ENCODE measurements around the gene TBC1D22A. TPM values are rescaled to one million over a fixed set of nuclear protein-coding genes. Genes with fewer than 3 reads are reported as not detected.

The TBC1D22A gene
- polyA plus RNA-seq, 1 donor from 2014 or later: 9.3 TPM

GRCh38 chr22:46741974-46742519 is 20.4 kb upstream of the TBC1D22A start:
- H4K20me1 ChIP-seq (ENCODE audit: insufficient read depth): no peaks in the 10 kb centered on the region
- no peaks in the 10 kb centered on the region for H3F3A ChIP-seq (ENCODE audit: insufficient read depth, low read length, poor library complexity, severe bottlenecking)
- no peaks in the 10 kb centered on the region for H3K9me2 ChIP-seq (ENCODE audit: insufficient read depth, low read length)
- H3K27ac ChIP-seq (ENCODE audit: low read length): no peak overlapping the region
- H3K4me3 ChIP-seq (ENCODE audit: low read length): no peak overlapping the region
- H3K27me3 ChIP-seq (ENCODE audit: insufficient read depth, low read depth, low read length): no peaks in the 10 kb centered on the region
- H3K79me2 ChIP-seq (replicated peaks; ENCODE audit: insufficient read depth, low read length): peaks cover 5% of the 10 kb centered on the region
- no peak for TF ChIP-seq CTCF (IDR thresholded peaks at IDR 0.05; ENCODE audit: poor library complexity, severe bottlenecking)
- no peak for TF ChIP-seq EP300 (conservative IDR thresholded peaks at IDR 0.05; ENCODE audit: poor library complexity, severe bottlenecking)
- H2AFZ ChIP-seq (ENCODE audit: low read depth, low read length): no peak overlapping the region
- no peaks in the 10 kb centered on the region for H3K36me3 ChIP-seq (ENCODE audit: insufficient read depth, low read length)
- no peaks in the 10 kb centered on the region for H3K9me3 ChIP-seq (ENCODE audit: low read length)
- H3K4me2 ChIP-seq (ENCODE audit: low read length): no peak overlapping the region
- H3K9ac ChIP-seq (ENCODE audit: low read length): no peak overlapping the region

- no peak overlapping the region for H3K27ac ChIP-seq (ENCODE audit: low read length)
- no peaks in the 10 kb centered on the region for H3K36me3 ChIP-seq (ENCODE audit: insufficient read depth, low read length)
- H3K4me3 ChIP-seq (ENCODE audit: low read length): no peak overlapping the region
- no peaks in the 10 kb centered on the region for H3K79me2 ChIP-seq (replicated peaks; ENCODE audit: insufficient read depth, low read length)
- H3K9me3 ChIP-seq (ENCODE audit: low read length): no peaks in the 10 kb centered on the region
- no peaks in the 10 kb centered on the region for H4K20me1 ChIP-seq (ENCODE audit: insufficient read depth)
- H2AFZ ChIP-seq (ENCODE audit: low read depth, low read length): no peak overlapping the region
- no peak overlapping the region for H3K4me2 ChIP-seq (ENCODE audit: low read length)
- TF ChIP-seq SMC3 (conservative IDR thresholded peaks at IDR 0.05; ENCODE audit: poor library complexity): no peak
- TF ChIP-seq, protein P1, sequence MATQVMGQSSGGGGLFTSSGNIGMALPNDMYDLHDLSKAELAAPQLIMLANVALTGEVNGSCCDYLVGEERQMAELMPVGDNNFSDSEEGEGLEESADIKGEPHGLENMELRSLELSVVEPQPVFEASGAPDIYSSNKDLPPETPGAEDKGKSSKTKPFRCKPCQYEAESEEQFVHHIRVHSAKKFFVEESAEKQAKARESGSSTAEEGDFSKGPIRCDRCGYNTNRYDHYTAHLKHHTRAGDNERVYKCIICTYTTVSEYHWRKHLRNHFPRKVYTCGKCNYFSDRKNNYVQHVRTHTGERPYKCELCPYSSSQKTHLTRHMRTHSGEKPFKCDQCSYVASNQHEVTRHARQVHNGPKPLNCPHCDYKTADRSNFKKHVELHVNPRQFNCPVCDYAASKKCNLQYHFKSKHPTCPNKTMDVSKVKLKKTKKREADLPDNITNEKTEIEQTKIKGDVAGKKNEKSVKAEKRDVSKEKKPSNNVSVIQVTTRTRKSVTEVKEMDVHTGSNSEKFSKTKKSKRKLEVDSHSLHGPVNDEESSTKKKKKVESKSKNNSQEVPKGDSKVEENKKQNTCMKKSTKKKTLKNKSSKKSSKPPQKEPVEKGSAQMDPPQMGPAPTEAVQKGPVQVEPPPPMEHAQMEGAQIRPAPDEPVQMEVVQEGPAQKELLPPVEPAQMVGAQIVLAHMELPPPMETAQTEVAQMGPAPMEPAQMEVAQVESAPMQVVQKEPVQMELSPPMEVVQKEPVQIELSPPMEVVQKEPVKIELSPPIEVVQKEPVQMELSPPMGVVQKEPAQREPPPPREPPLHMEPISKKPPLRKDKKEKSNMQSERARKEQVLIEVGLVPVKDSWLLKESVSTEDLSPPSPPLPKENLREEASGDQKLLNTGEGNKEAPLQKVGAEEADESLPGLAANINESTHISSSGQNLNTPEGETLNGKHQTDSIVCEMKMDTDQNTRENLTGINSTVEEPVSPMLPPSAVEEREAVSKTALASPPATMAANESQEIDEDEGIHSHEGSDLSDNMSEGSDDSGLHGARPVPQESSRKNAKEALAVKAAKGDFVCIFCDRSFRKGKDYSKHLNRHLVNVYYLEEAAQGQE (IDR thresholded peaks at IDR 0.05; ENCODE audit: borderline replicate concordance): no peak
- no peak for TF ChIP-seq EP300 (conservative IDR thresholded peaks at IDR 0.05; ENCODE audit: poor library complexity, severe bottlenecking)
- TF ChIP-seq MXI1 (conservative IDR thresholded peaks at IDR 0.05; ENCODE audit: poor library complexity, severe bottlenecking): no peak
- TF ChIP-seq POLR2AphosphoS5 (IDR thresholded peaks at IDR 0.05): no peak
- TF ChIP-seq TAF1 (IDR thresholded peaks at IDR 0.05; ENCODE audit: low read depth): no peak
- no peak for TF ChIP-seq CTCF (IDR thresholded peaks at IDR 0.05; ENCODE audit: poor library complexity, severe bottlenecking)
- TF ChIP-seq EZH2 (IDR thresholded peaks at IDR 0.05; ENCODE audit: borderline replicate concordance, insufficient read depth, low read length, poor library complexity, severe bottlenecking): no peak
- TF ChIP-seq RAD21 (conservative IDR thresholded peaks at IDR 0.05): no peak
- no peaks in the 10 kb centered on the region for H3K9me2 ChIP-seq (ENCODE audit: insufficient read depth, low read length)
- no peaks in the 10 kb centered on the region for H3K27me3 ChIP-seq (ENCODE audit: insufficient read depth, low read depth, low read length)
- no peak overlapping the region for H3K9ac ChIP-seq (ENCODE audit: low read length)
- H3F3A ChIP-seq (ENCODE audit: insufficient read depth, low read length, poor library complexity, severe bottlenecking): no peaks in the 10 kb centered on the region
These were observed 19.8 kb upstream of the TBC1D22A start for GRCh38 chr22:46742576-46743221.
